ENCODE results near the gene DOCK9.

Gene DOCK9

DNA sequence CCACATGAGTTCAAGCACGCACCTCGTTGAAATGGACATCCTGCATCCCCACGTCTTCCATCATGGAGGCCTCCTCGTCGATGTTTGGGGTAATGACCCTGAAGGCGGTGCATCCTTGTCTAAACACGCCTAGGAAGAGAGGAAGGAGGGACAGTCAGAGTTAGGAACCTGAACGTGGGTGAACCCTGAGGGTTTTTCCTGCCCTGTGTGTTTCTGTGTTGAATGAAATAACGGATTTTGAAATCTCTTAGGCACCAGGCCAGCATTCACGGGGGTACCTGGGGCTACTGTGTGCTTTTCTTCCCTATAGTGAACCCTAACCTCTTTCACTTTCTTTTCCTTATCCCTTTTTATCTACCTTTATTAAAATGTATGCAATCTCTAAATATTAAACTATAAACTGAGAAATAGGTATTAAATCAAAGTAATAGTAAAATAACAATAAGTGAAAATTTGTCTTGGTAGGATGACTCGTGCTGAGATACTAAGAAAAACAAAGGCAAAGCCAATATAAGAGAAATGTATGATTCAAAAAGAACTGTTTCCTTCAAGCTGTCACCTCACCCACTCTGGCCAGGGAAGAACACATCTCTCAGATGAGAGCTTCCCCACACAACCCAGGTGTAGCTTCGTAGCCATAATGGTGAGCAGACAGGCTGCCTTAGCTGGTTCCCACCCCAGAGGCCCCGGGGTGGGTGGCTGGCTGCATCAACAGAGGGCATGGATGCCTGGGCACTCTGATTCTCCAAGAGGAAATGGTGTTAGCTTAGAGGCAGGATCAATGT, 153.3 kb downstream of the DOCK9 start:
- Histone ChIP-seq H2BK12ac (ENCODE audit: low read length) (no peak overlapping the region), H4K8ac (ENCODE audit: low read depth, low read length) (no peak overlapping the region), H3K27ac (ENCODE audit: low read depth, low read length) (no peak overlapping the region), H3K14ac (ENCODE audit: low read length) (no peak overlapping the region), H3K4me2 (ENCODE audit: low read length) (no peak overlapping the region), H3K23ac (ENCODE audit: low read length) (no peak overlapping the region), H3K18ac (ENCODE audit: low read length) (no peak overlapping the region), H2AFZ (ENCODE audit: insufficient read depth, low read length, poor library complexity) (no peak overlapping the region), H3K4ac (ENCODE audit: low read depth, low read length) (no peak overlapping the region), H3K27me3 (ENCODE audit: insufficient read depth, low read length) (no peaks in the 10 kb centered on the region), H2BK120ac (ENCODE audit: insufficient read depth, low read length, poor library complexity) (no peak overlapping the region), H2BK5ac (ENCODE audit: low read depth, low read length, poor library complexity) (no peak overlapping the region), H3K9ac (ENCODE audit: low read length) (no peak overlapping the region), H3K36me3 (ENCODE audit: control insufficient read depth in 1 of 2, insufficient read depth in 2 of 2, low read length in 2 of 2) (peaks cover 30 to 54% of the 10 kb centered on the region in 2 experiments), H3K79me2 (ENCODE audit: control insufficient read depth, insufficient read depth, low read length, poor library complexity) (no peaks in the 10 kb centered on the region), H3K9me3 (ENCODE audit: insufficient read depth, low read depth, low read length) (no peaks in the 10 kb centered on the region), H4K12ac (ENCODE audit: low read depth, low read length) (no peak overlapping the region), H4K91ac (ENCODE audit: low read depth, low read length) (no peak overlapping the region), H3K4me3 (ENCODE audit: low read depth, low read length) (no peak overlapping the region), H3K4me1 (ENCODE audit: control insufficient read depth in 1 of 2, insufficient read depth in 2 of 2, low read length in 2 of 2) (no peaks in the 10 kb centered on the region), H3K79me1 (ENCODE audit: low read length) (no peaks in the 10 kb centered on the region), H2AK5ac (ENCODE audit: low read length) (no peak overlapping the region)
- no CpG with 5 or more reads among the region's 13 CpGs for WGBS (ENCODE audit: extremely low coverage, insufficient coverage, insufficient read length)
- no peak for DNase-seq

DNA sequence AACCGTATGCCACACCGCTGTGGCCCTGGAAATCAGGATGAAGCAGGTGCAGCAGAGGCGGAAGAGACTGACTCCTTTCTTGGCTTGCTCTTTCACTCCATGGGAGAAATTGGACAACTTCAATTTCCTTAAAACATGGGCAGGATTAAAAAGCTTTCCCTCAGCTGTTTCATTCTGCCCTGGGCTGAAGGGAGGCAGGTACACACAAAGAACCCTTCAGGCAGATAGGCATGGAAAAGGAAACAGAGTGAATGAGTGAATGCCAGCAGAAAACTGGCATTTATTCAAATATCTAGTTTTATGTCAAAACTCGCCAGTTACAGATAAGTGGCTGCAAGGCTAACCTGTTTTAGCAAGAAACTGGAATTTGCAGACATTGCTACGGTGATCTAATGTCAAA, 154.4 kb downstream of the DOCK9 start:
- Histone ChIP-seq H4K8ac (ENCODE audit: low read depth, low read length) (no peak overlapping the region), H4K91ac (ENCODE audit: low read depth, low read length) (no peak overlapping the region), H3K14ac (ENCODE audit: low read length) (no peak overlapping the region), H3K9ac (ENCODE audit: low read length) (no peak overlapping the region), H3K27me3 (ENCODE audit: insufficient read depth, low read length) (no peaks in the 10 kb centered on the region), H2AFZ (ENCODE audit: insufficient read depth, low read length, poor library complexity) (no peak overlapping the region), H3K79me1 (ENCODE audit: low read length) (no peaks in the 10 kb centered on the region), H2AK5ac (ENCODE audit: low read length) (no peak overlapping the region), H4K12ac (ENCODE audit: low read depth, low read length) (no peak overlapping the region), H3K79me2 (ENCODE audit: control insufficient read depth, insufficient read depth, low read length, poor library complexity) (no peaks in the 10 kb centered on the region), H3K4ac (ENCODE audit: low read depth, low read length) (no peak overlapping the region), H3K23ac (ENCODE audit: low read length) (no peak overlapping the region), H2BK5ac (ENCODE audit: low read depth, low read length, poor library complexity) (no peak overlapping the region), H3K4me1 (ENCODE audit: control insufficient read depth in 1 of 2, insufficient read depth in 2 of 2, low read length in 2 of 2) (no peaks in the 10 kb centered on the region), H3K4me3 (ENCODE audit: low read depth, low read length) (no peak overlapping the region), H3K18ac (ENCODE audit: low read length) (no peak overlapping the region), H2BK12ac (ENCODE audit: low read length) (no peak overlapping the region), H3K27ac (ENCODE audit: low read depth, low read length) (no peak overlapping the region), H3K9me3 (ENCODE audit: insufficient read depth, low read depth, low read length) (no peaks in the 10 kb centered on the region), H3K36me3 (ENCODE audit: control insufficient read depth in 1 of 2, insufficient read depth in 2 of 2, low read length in 2 of 2) (peaks cover 28 to 49% of the 10 kb centered on the region in 2 experiments), H3K4me2 (ENCODE audit: low read length) (no peak overlapping the region), H2BK120ac (ENCODE audit: insufficient read depth, low read length, poor library complexity) (no peak overlapping the region)
- DNase-seq: no peak
- WGBS (ENCODE audit: extremely low coverage, insufficient coverage, insufficient read length): no CpG with 5 or more reads among the region's 5 CpGs

DNA sequence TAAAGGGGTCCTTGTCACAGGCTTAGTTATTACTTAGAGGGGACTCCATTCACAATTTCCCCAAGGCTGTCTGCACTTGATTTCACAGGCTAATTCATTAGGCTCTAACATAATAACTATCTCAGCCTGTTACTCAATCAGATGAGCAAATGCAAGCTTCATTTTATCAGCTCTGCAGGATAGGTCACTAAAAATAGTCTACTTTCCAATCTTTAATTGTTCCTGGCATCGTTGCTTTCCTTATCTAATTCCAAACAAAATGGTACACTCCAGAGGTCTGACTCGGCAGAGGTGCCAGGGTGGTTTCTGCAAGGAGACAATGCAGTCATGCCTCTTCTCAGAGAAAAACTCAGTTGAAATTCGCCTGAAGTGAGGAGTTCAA, 155.6 kb downstream of the DOCK9 start:
- Histone ChIP-seq H3K9me3 (ENCODE audit: insufficient read depth, low read depth, low read length) (no peaks in the 10 kb centered on the region), H3K27ac (ENCODE audit: low read depth, low read length) (no peak overlapping the region), H4K8ac (ENCODE audit: low read depth, low read length) (no peak overlapping the region), H2BK12ac (ENCODE audit: low read length) (no peak overlapping the region), H2AK5ac (ENCODE audit: low read length) (no peak overlapping the region), H3K27me3 (ENCODE audit: insufficient read depth, low read length) (no peaks in the 10 kb centered on the region), H2BK5ac (ENCODE audit: low read depth, low read length, poor library complexity) (no peak overlapping the region), H2AFZ (ENCODE audit: insufficient read depth, low read length, poor library complexity) (no peak overlapping the region), H4K91ac (ENCODE audit: low read depth, low read length) (no peak overlapping the region), H3K23ac (ENCODE audit: low read length) (no peak overlapping the region), H3K4me1 (ENCODE audit: control insufficient read depth in 1 of 2, insufficient read depth in 2 of 2, low read length in 2 of 2) (no peaks in the 10 kb centered on the region), H4K12ac (ENCODE audit: low read depth, low read length) (no peak overlapping the region), H3K4me3 (ENCODE audit: low read depth, low read length) (no peak overlapping the region), H3K79me1 (ENCODE audit: low read length) (no peaks in the 10 kb centered on the region), H3K4me2 (ENCODE audit: low read length) (no peak overlapping the region), H3K14ac (ENCODE audit: low read length) (no peak overlapping the region), H3K4ac (ENCODE audit: low read depth, low read length) (no peak overlapping the region), H3K9ac (ENCODE audit: low read length) (no peak overlapping the region), H2BK120ac (ENCODE audit: insufficient read depth, low read length, poor library complexity) (no peak overlapping the region), H3K79me2 (ENCODE audit: control insufficient read depth, insufficient read depth, low read length, poor library complexity) (no peaks in the 10 kb centered on the region), H3K36me3 (ENCODE audit: control insufficient read depth in 1 of 2, insufficient read depth in 2 of 2, low read length in 2 of 2) (peaks cover 21 to 41% of the 10 kb centered on the region in 2 experiments), H3K18ac (ENCODE audit: low read length) (no peak overlapping the region)
- no CpG with 5 or more reads among the region's 3 CpGs for WGBS (ENCODE audit: extremely low coverage, insufficient coverage, insufficient read length)
- DNase-seq: no peak

DNA sequence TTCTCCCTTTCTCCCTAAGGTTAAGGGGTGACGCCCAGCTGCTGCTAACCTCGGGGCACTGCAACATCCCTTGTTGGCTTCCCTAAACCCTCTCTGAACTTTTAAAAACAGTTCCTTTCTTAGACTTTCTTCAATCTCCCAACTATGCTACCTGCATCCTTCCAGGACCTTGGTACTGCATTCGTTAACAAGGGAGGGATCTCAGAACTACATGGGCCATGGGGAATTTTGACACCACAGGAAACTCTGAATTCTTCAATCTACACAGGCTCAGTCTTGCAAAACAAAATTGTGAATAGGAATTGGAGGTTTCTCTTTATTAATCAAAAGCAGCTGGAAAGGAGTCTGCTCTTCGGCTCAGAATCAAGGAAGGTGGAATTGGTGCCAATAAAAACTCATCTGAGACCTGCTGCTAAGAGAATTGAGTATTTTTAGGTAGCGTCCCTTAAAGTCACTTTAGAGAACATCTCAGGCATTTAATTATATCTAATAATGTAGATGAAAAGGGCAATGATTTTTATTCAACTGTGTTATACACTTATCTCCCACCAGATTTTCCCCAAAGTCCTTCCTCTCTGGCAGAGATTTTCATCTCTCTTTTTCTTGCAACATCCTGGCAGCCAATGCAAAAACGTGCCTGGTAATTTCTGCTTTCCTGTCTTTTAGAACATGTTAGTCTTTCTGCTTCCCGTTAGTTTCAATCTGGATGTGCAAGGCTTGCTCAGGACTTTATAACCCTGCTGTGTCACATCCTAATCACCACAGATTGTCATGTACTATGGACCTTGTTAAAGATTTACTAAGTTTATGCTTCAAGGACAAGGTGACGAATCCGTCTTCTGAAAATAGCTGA, 156.3 kb downstream of the DOCK9 start:
- WGBS (ENCODE audit: extremely low coverage, insufficient coverage, insufficient read length): no CpG with 5 or more reads among the region's 9 CpGs
- Histone ChIP-seq H3K4me1 (ENCODE audit: control insufficient read depth in 1 of 2, insufficient read depth in 2 of 2, low read length in 2 of 2) (no peaks in the 10 kb centered on the region), H2BK12ac (ENCODE audit: low read length) (no peak overlapping the region), H2BK5ac (ENCODE audit: low read depth, low read length, poor library complexity) (no peak overlapping the region), H4K8ac (ENCODE audit: low read depth, low read length) (no peak overlapping the region), H2AFZ (ENCODE audit: insufficient read depth, low read length, poor library complexity) (no peak overlapping the region), H2AK5ac (ENCODE audit: low read length) (no peak overlapping the region), H3K4me2 (ENCODE audit: low read length) (no peak overlapping the region), H4K91ac (ENCODE audit: low read depth, low read length) (no peak overlapping the region), H3K18ac (ENCODE audit: low read length) (no peak overlapping the region), H3K27ac (ENCODE audit: low read depth, low read length) (no peak overlapping the region), H3K79me2 (ENCODE audit: control insufficient read depth, insufficient read depth, low read length, poor library complexity) (no peaks in the 10 kb centered on the region), H3K14ac (ENCODE audit: low read length) (no peak overlapping the region), H3K9me3 (ENCODE audit: insufficient read depth, low read depth, low read length) (no peaks in the 10 kb centered on the region), H3K36me3 (ENCODE audit: control insufficient read depth in 1 of 2, insufficient read depth in 2 of 2, low read length in 2 of 2) (peaks cover 21 to 41% of the 10 kb centered on the region in 2 experiments), H3K4ac (ENCODE audit: low read depth, low read length) (no peak overlapping the region), H2BK120ac (ENCODE audit: insufficient read depth, low read length, poor library complexity) (no peak overlapping the region), H3K79me1 (ENCODE audit: low read length) (no peaks in the 10 kb centered on the region), H3K27me3 (ENCODE audit: insufficient read depth, low read length) (no peaks in the 10 kb centered on the region), H3K23ac (ENCODE audit: low read length) (no peak overlapping the region), H3K4me3 (ENCODE audit: low read depth, low read length) (no peak overlapping the region), H4K12ac (ENCODE audit: low read depth, low read length) (no peak overlapping the region), H3K9ac (ENCODE audit: low read length) (no peak overlapping the region)
- DNase-seq: no peak

Data from trophoblast cell (in vitro differentiated cells and primary cell).